Spleen (tissue), 7 donors: ENCODE data around the gene KRT20.

Experiments used
- CTCF ChIP-seq, 11 experiments: fragments of 200-600 bp in 7 of 11; fragments of 450-650 bp in 4 of 11; sonication (generic) in 4 of 11; IDR thresholded peaks in 8 of 11; conservative IDR thresholded peaks in 3 of 11; 1 replicate in 7 of 11; 2 replicates in 4 of 11; pipeline versions ENCODE4 v1.4.0 to v1.8.0; 2016 to 2021; ENCODE audit warnings: antibody characterized with exemption in 11 of 11, inconsistent platforms in 4 of 11, mild to moderate bottlenecking in 1 of 11
- POLR2A ChIP-seq, 3 donors: fragments of 450-650 bp; IDR thresholded peaks; one replicate each; pipeline ENCODE4 v1.5.1; 2017; ENCODE audit warnings: antibody characterized with exemption in 3 of 3, mild to moderate bottlenecking in 1 of 3
- POLR2AphosphoS5 ChIP-seq, 3 donors: sonication (generic); formaldehyde crosslinking; IDR thresholded peaks; one replicate each; pipeline ENCODE4 v1.5.1; 2017; ENCODE audit warnings: antibody characterized with exemption in 3 of 3
- donor health status: DM: no; HTN: no; CAD: no; lungs with moderate emphysema.
- donor health status: DM: no; HTN: no; CAD: no.
- donor health status: DM: no; HTN: no; CAD: no.

- TF ChIP-seq CTCF (IDR thresholded peaks at IDR 0.05 in 8 of 11, conservative IDR thresholded peaks at IDR 0.05 in 3 of 11) = no peak
- TF ChIP-seq POLR2AphosphoS5 (IDR thresholded peaks at IDR 0.05) = no peak
- TF ChIP-seq POLR2A (IDR thresholded peaks at IDR 0.05) = no peak
Observed at GRCh38 chr17:40832840-40833239, 52.2 kb downstream of the KRT20 start.
